IMR-90 (cell line): ENCODE measurements around the gene NFASC. TPM values are rescaled to one million over a fixed set of nuclear protein-coding genes. Genes with fewer than 3 reads are reported as not detected.

ENCODE experiments used
- ATAC-seq: fragments of 200-7000 bp; cut with Tn5 transposase; 2 replicates; pipeline ENCODE4 v1.9.1; 2020; ENCODE audit warnings: low read depth, mild to moderate bottlenecking, moderate library complexity
- BruUV-seq: library from RNA; stranded (reverse); fragments of 400-500 nt; replicated peaks from 2 replicates; lab custom pipeline; 2021; lab: Mats Ljungman, UMichigan
- CTCF ChIA-PET: fragments of 300-600 bp; formaldehyde crosslinking; extraction: SDS; loops from one replicate; lab custom pipeline; 2021; ENCODE audit warnings: antibody characterized with exemption; lab: Yijun Ruan, JAX
- POLR2A ChIA-PET: fragments of 300-600 bp; sonication (Branson Sonifier 250); formaldehyde crosslinking; loops from one replicate; lab custom pipeline; 2022; ENCODE audit warnings: antibody characterized with exemption; ENCODE audit not compliant: unreplicated experiment; lab: Charles Lee
- DNase-seq: peaks from one replicate; pipeline ENCODE4 v3.0.0; 2013
- H2AFZ ChIP-seq: replicated peaks from 2 replicates; pipeline ENCODE3; 2013; ENCODE audit warnings: low read length, mild to moderate bottlenecking; ENCODE audit not compliant: poor library complexity
- H2AK5ac ChIP-seq: 2 replicates; pipeline ENCODE4 v1.6.1; 2013; ENCODE audit warnings: low read depth, low read length, inconsistent platforms
- H2AK9ac ChIP-seq: replicated peaks from 2 replicates; pipeline ENCODE3; 2013; ENCODE audit warnings: mild to moderate bottlenecking, low read depth, low read length, moderate library complexity; ENCODE audit not compliant: poor library complexity
- H2BK120ac ChIP-seq: 2 replicates; pipeline ENCODE4 v1.6.1; 2013; ENCODE audit warnings: low read depth, low read length, inconsistent platforms
- H2BK15ac ChIP-seq: 3 replicates; pipeline ENCODE4 v1.6.1; 2013; ENCODE audit warnings: low read depth, low read length, inconsistent platforms
- H2BK20ac ChIP-seq: 2 replicates; pipeline ENCODE4 v1.6.1; 2013; ENCODE audit warnings: low read depth, mild to moderate bottlenecking, inconsistent platforms, low read length, moderate library complexity
- H2BK5ac ChIP-seq: 2 replicates; pipeline ENCODE4 v1.6.1; 2013; ENCODE audit warnings: mild to moderate bottlenecking, low read depth, low read length, inconsistent platforms; ENCODE audit not compliant: poor library complexity, severe bottlenecking
- H3K14ac ChIP-seq: replicated peaks from 2 replicates; pipeline ENCODE4 v1.6.1; 2013; ENCODE audit warnings: low read depth, low read length, inconsistent platforms
- H3K18ac ChIP-seq: 2 replicates; pipeline ENCODE4 v1.6.1; 2013; ENCODE audit warnings: low read depth, low read length, control low read depth
- H3K23ac ChIP-seq: 2 replicates; pipeline ENCODE4 v1.6.1; 2013; ENCODE audit warnings: low read depth, low read length, inconsistent platforms
- H3K27ac ChIP-seq: 2 replicates; pipeline ENCODE4 v1.5.1; 2013; ENCODE audit warnings: mild to moderate bottlenecking, control low read depth, low read length; ENCODE audit not compliant: insufficient read depth
- H3K27me3 ChIP-seq: 2 replicates; pipeline ENCODE4 v1.6.1; 2013; ENCODE audit warnings: low read length; ENCODE audit not compliant: control insufficient read depth, insufficient read depth
- H3K36me3 ChIP-seq: 2 replicates; pipeline ENCODE4 v1.6.1; 2013; ENCODE audit warnings: low read length, mixed read lengths; ENCODE audit not compliant: control insufficient read depth, insufficient read depth
- H3K4ac ChIP-seq: 2 replicates; pipeline ENCODE4 v1.6.1; 2013; ENCODE audit warnings: low read depth, low read length, inconsistent platforms
- H3K4me1 ChIP-seq: 2 replicates; pipeline ENCODE4 v1.6.1; 2013; ENCODE audit warnings: low read length, mixed read lengths; ENCODE audit not compliant: control insufficient read depth, insufficient read depth
- H3K4me2 ChIP-seq: 2 replicates; pipeline ENCODE4 v1.6.1; 2013; ENCODE audit warnings: low read depth, mild to moderate bottlenecking, control low read depth, low read length, moderate library complexity
- H3K4me3 ChIP-seq: 2 replicates; pipeline ENCODE4 v1.5.1; 2013; ENCODE audit warnings: low read depth, mild to moderate bottlenecking, control low read depth, low read length, moderate library complexity; ENCODE audit not compliant: insufficient read depth
- H3K56ac ChIP-seq: 2 replicates; pipeline ENCODE4 v1.6.1; 2013; ENCODE audit warnings: low read length, inconsistent platforms; ENCODE audit not compliant: insufficient read depth; ENCODE audit errors: extremely low read depth
- H3K79me1 ChIP-seq, 2 experiments: 2 replicates each; pipeline ENCODE4 v1.6.1; 2013; ENCODE audit warnings: low read length in 2 of 2, inconsistent platforms in 1 of 2, low read depth in 1 of 2
- H3K9ac ChIP-seq: 2 replicates; pipeline ENCODE4 v1.6.1; 2013; ENCODE audit warnings: low read depth, low read length, control low read depth
- H3K9me1 ChIP-seq: 2 replicates; pipeline ENCODE4 v1.6.1; 2013; ENCODE audit warnings: low read length, inconsistent platforms; ENCODE audit not compliant: insufficient read depth
- H3K9me3 ChIP-seq: 2 replicates; pipeline ENCODE4 v1.6.1; 2013; ENCODE audit warnings: low read length; ENCODE audit not compliant: control insufficient read depth, insufficient read depth
- H4K20me1 ChIP-seq: 2 replicates; pipeline ENCODE4 v1.6.1; 2013; ENCODE audit warnings: low read length, inconsistent platforms; ENCODE audit not compliant: insufficient read depth
- H4K5ac ChIP-seq: 2 replicates; pipeline ENCODE4 v1.6.1; 2013; ENCODE audit warnings: mild to moderate bottlenecking, low read depth, low read length, control low read depth
- H4K8ac ChIP-seq, 2 experiments: 2 replicates each; pipeline ENCODE4 v1.6.1; 2013; ENCODE audit warnings: low read depth in 2 of 2, low read length in 2 of 2, control low read depth in 1 of 2, inconsistent platforms in 1 of 2
- H4K91ac ChIP-seq: 2 replicates; pipeline ENCODE4 v1.6.1; 2013; ENCODE audit warnings: low read depth, low read length, inconsistent platforms; ENCODE audit not compliant: insufficient read depth
- BHLHE40 ChIP-seq: fragments of 150-350 bp; IDR thresholded peaks from 2 replicates; pipeline ENCODE4 v1.6.1; 2016; ENCODE audit warnings: mild to moderate bottlenecking, low read depth, low read length
- FOS ChIP-seq: fragments of 150-350 bp; IDR thresholded peaks from 2 replicates; pipeline ENCODE4 v1.6.1; 2016; ENCODE audit warnings: low read depth, low read length
- MAFK ChIP-seq: IDR thresholded peaks from 2 replicates; pipeline ENCODE4 v1.6.1; 2012; ENCODE audit warnings: low read depth, low read length, improper control_type of control experiment
- POLR2A ChIP-seq: IDR thresholded peaks from 2 replicates; pipeline ENCODE4 v1.6.1; 2012; ENCODE audit warnings: mild to moderate bottlenecking, low read depth, low read length
- SMC3 ChIP-seq: fragments of 150-350 bp; IDR thresholded peaks from 2 replicates; pipeline ENCODE4 v1.6.1; 2016; ENCODE audit warnings: low read depth, mild to moderate bottlenecking, antibody characterized with exemption, low read length, moderate library complexity
- WGBS, 2 experiments: methylation state at CpG; one replicate each; pipeline versions ENCODE4 v1.1.5 to v1.1.7; 2013; ENCODE audit warnings: missing lambda C conversion rate in 2 of 2; ENCODE audit not compliant: insufficient read length in 1 of 2; ENCODE audit errors: extremely low coverage in 2 of 2; 5-methylcytosine and 5-hydroxymethylcytosine counted together
- dilution Hi-C: fragments of 300-500 bp; cut with HindIII; formaldehyde crosslinking; loops from one replicate; pipeline ENCODE4 v1.14.3; 2018; ENCODE audit warnings: low sequenced_read_pairs; ENCODE audit not compliant: unreplicated experiment
- in situ Hi-C: fragments of 300-500 bp; cut with MboI; formaldehyde crosslinking; loops from 3 replicates; pipeline ENCODE4 v1.14.3; 2019; ENCODE audit warnings: low sequenced_read_pairs, inconsistent platforms, mixed read lengths
- intact Hi-C: fragments of 100-400 bp; cut with micrococcal nuclease; formaldehyde crosslinking; loops from 2 replicates; pipeline ENCODE4 v1.10.0; 2022
- polyA plus RNA-seq, 3 experiments: library from polyadenylated mRNA; depleted of rRNA; stranded (reverse); fragments of >200 nt; gene quantifications; 2 replicates each; pipeline ENCODE4 v1.2.3, GENCODE V29; 2012; ENCODE audit warnings: low replicate concordance in 1 of 3
- total RNA-seq: library from RNA; depleted of rRNA; stranded (reverse); fragments of >200 nt; gene quantifications from 2 replicates; pipeline ENCODE4 v1.2.3, GENCODE V29; 2012

Gene NFASC
- total and polyA plus RNA-seq, 2 of the 4 experiments (the other 2 are of a cell fraction): 0.18 to 0.79 TPM

DNA sequence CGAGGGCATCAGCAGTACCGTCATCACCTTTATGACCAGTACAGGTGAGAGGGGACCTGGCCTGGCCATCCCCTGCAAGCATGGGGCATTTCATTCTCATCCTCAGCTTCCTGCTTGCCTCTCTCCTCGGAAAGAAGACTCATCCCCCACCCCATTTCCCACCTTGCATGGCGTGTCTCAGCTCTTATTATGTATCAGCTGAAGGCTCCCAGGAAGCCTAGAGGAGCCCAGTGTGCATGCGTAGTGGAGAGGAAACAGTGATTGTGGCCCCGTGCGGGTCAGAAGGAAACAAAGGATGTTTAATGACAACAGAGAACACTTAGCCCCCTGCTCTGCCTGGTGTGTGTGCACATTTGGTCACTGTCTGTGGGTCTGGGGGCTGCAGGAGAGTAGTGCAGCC is 132.0 kb downstream of the NFASC start:
- no peaks in the 10 kb centered on the region for H3K9me1 ChIP-seq
- no peak overlapping the region for H4K8ac ChIP-seq
- H3K4me3 ChIP-seq: no peak overlapping the region
- WGBS, 2 experiments: 40% methylated on average over 2 of the region's 7 CpGs; no CpG with 5 or more reads in 1 of the 2 experiments
- TF ChIP-seq SMC3 (no peak), FOS (no peak), BHLHE40 (no peak), MAFK (no peak), POLR2A (no peak)
- ChIA-PET POLR2A (no interaction called here), CTCF (interaction anchor here (1.5 kb wide), 1 partner anchor 59 kb away, joined by 3 read pairs; no protein-coding TSS in a partner anchor)
- H4K91ac ChIP-seq: no peak overlapping the region
- no peak overlapping the region for H3K4me2 ChIP-seq
- H2BK15ac ChIP-seq: no peak overlapping the region
- no peak overlapping the region for H2BK5ac ChIP-seq
- no peak overlapping the region for H2AK9ac ChIP-seq
- no peak overlapping the region for H3K56ac ChIP-seq
- no peak overlapping the region for H2AK5ac ChIP-seq
- no peak overlapping the region for H4K5ac ChIP-seq
- H3K36me3 ChIP-seq: no peaks in the 10 kb centered on the region
- no peak overlapping the region for H3K9ac ChIP-seq
- ATAC-seq (no peak), DNase-seq (no peak)
- no peak overlapping the region for H2BK120ac ChIP-seq
- H3K79me1 ChIP-seq: no peaks in the 10 kb centered on the region
- in situ Hi-C loops: no loop called here
- no peaks in the 10 kb centered on the region for H3K9me3 ChIP-seq
- no peak overlapping the region for H2BK20ac ChIP-seq
- H3K23ac ChIP-seq: no peak overlapping the region
- H3K27me3 ChIP-seq: peaks cover 50% of the 10 kb centered on the region
- no peak overlapping the region for H3K4ac ChIP-seq
- intact Hi-C loops: no loop called here
- dilution Hi-C loops: no loop called here
- no peak overlapping the region for H3K18ac ChIP-seq
- no peak overlapping the region for H3K27ac ChIP-seq
- BruUV-seq: no TSS peak
- H2AFZ ChIP-seq: no peak overlapping the region
- no peaks in the 10 kb centered on the region for H3K4me1 ChIP-seq
- H4K20me1 ChIP-seq: no peaks in the 10 kb centered on the region
- no peak overlapping the region for H3K14ac ChIP-seq
